ENCODE data around the gene SERTAD4.

- TF ChIP-seq CTCF (IDR thresholded peaks at IDR 0.05 in 8 of 11, conservative IDR thresholded peaks at IDR 0.05 in 3 of 11) (no peak), POLR2A (IDR thresholded peaks at IDR 0.05) (no peak), POLR2AphosphoS5 (IDR thresholded peaks at IDR 0.05) (no peak)
Observed at GRCh38 chr1:210222340-210223006, 10.1 kb upstream of the SERTAD4 start.

Measured in spleen (tissue), 7 donors.